Measurements from ENCODE around the gene SDK1. TPM values are rescaled to one million over a fixed set of nuclear protein-coding genes. Genes with fewer than 3 reads are reported as not detected.

SDK1 gene
- polyA plus RNA-seq, 12 donors, result 1.7 to 5.8 (median 2.8) TPM; not detected in 1

- DNase-seq, result no peak
Observed at GRCh38 chr7:4269746-4270145, 968.7 kb downstream of the SDK1 start.

- no peak for DNase-seq
Observed at GRCh38 chr7:4270268-4270667, 969.2 kb downstream of the SDK1 start.

- DNase-seq, result no peak
Observed at GRCh38 chr7:4270941-4271715, 970.1 kb downstream of the SDK1 start.

- no peak for DNase-seq
Observed at GRCh38 chr7:4271716-4272015, 970.6 kb downstream of the SDK1 start.

GRCh38 chr7:4272141-4272540 lies 971.1 kb downstream of the SDK1 start:
- no peak for DNase-seq

GRCh38 chr7:4273566-4274230 lies 972.6 kb downstream of the SDK1 start:
- DNase-seq, result no peak

- no peak for DNase-seq
Observed at GRCh38 chr7:4274286-4274685, 973.2 kb downstream of the SDK1 start.

GRCh38 chr7:4277936-4278335 lies 976.9 kb downstream of the SDK1 start:
- no peak for DNase-seq

- DNase-seq, result no peak
Observed at GRCh38 chr7:4279216-4279615, 978.2 kb downstream of the SDK1 start.

- no peak for DNase-seq
Observed at GRCh38 chr7:4281231-4281993, 980.4 kb downstream of the SDK1 start.

GRCh38 chr7:4282434-4283223 lies 981.6 kb downstream of the SDK1 start:
- no peak for DNase-seq

GRCh38 chr7:4286351-4286750 lies 985.3 kb downstream of the SDK1 start:
- DNase-seq, result no peak

GRCh38 chr7:4288791-4289394 lies 987.8 kb downstream of the SDK1 start:
- no peak for DNase-seq

GRCh38 chr7:4297165-4297917 lies 996.3 kb downstream of the SDK1 start:
- no peak for DNase-seq

- DNase-seq, result no peak
Observed at GRCh38 chr7:4297918-4298219, 996.8 kb downstream of the SDK1 start.

- no peak for DNase-seq
Observed at GRCh38 chr7:4299431-4299830, 998.4 kb downstream of the SDK1 start.

GRCh38 chr7:4302203-4302905 lies 1001.3 kb downstream of the SDK1 start:
- no peak for DNase-seq

GRCh38 chr7:4307316-4308204 lies 1006.5 kb downstream of the SDK1 start:
- DNase-seq, result no peak

- no peak for DNase-seq
Observed at GRCh38 chr7:4308205-4308590, 1007.1 kb downstream of the SDK1 start.

All from muscle of arm (tissue), 12 donors.